Activated CD8-positive, alpha-beta memory T cell treated with anti-CD3 and anti-CD28 coated beads, Interleukin-2, amount 10 ng/mL, durations not matched to agents 7 days and 5 days (primary cell): ENCODE data around the gene PRR35. TPM values are rescaled to one million over a fixed set of nuclear protein-coding genes. Genes with fewer than 3 reads are reported as not detected.

Experiments used
- ATAC-seq: fragments of 150-1000 bp; cut with Tn5 transposase; one replicate; pipeline ENCODE4 v1.10.0; 2021; ENCODE audit warnings: moderate library complexity
- CTCF ChIA-PET: fragments of 350-600 bp; sonication (Branson Sonifier 250); formaldehyde crosslinking; loops from one replicate; lab custom pipeline; 2021; ENCODE audit warnings: antibody characterized with exemption; lab: Charles Lee
- DNase-seq: peaks from one replicate; pipeline ENCODE4 v3.0.0-alpha.2; 2020
- H3K27ac Mint-ChIP-seq: one replicate; pipeline ENCODE4 v1.8.0; 2021; ENCODE audit warnings: mild to moderate bottlenecking, mixed read lengths
- H3K27me3 Mint-ChIP-seq: one replicate; pipeline ENCODE4 v1.8.0; 2021; ENCODE audit warnings: mixed read lengths
- H3K36me3 Mint-ChIP-seq: one replicate; pipeline ENCODE4 v1.8.0; 2021; ENCODE audit warnings: mild to moderate bottlenecking, mixed read lengths
- H3K4me1 Mint-ChIP-seq: one replicate; pipeline ENCODE4 v1.8.0; 2021; ENCODE audit warnings: mixed read lengths
- H3K4me3 Mint-ChIP-seq: one replicate; pipeline ENCODE4 v1.8.0; 2021; ENCODE audit warnings: mild to moderate bottlenecking, moderate library complexity, mixed read lengths
- H3K9me3 Mint-ChIP-seq: one replicate; pipeline ENCODE4 v1.8.0; 2022; ENCODE audit warnings: low read depth, mixed read lengths
- total RNA-seq, 2 experiments: library from RNA; stranded (reverse); gene quantifications; one replicate each; pipeline ENCODE4 v1.2.3, GENCODE V29; 2021

PRR35 gene
- total RNA-seq, 2 experiments from 2014 or later, result not detected

GRCh38 chr16:533391-534123, 26.6 kb upstream of the PRR35 start:
- CTCF ChIA-PET, result no interaction called here
- DNase-seq (no peak), ATAC-seq (no peak)
- Mint-ChIP-seq H3K4me1 (peaks cover 18% of the 10 kb centered on the region), H3K27me3 (no peaks in the 10 kb centered on the region), H3K4me3 (no peak overlapping the region), H3K27ac (no peak overlapping the region), H3K36me3 (peaks cover 6% of the 10 kb centered on the region), H3K9me3 (no peaks in the 10 kb centered on the region)

GRCh38 chr16:534135-534534, 26.1 kb upstream of the PRR35 start:
- Mint-ChIP-seq H3K4me3 (no peak overlapping the region), H3K9me3 (no peaks in the 10 kb centered on the region), H3K27ac (no peak overlapping the region), H3K36me3 (peaks cover 9% of the 10 kb centered on the region), H3K4me1 (peaks cover 16% of the 10 kb centered on the region), H3K27me3 (no peaks in the 10 kb centered on the region)
- CTCF ChIA-PET, result no interaction called here
- ATAC-seq (no peak), DNase-seq (no peak)

- Mint-ChIP-seq H3K4me1 (peaks cover 8% of the 10 kb centered on the region), H3K4me3 (no peak overlapping the region), H3K36me3 (peaks cover 10% of the 10 kb centered on the region), H3K27ac (no peak overlapping the region), H3K9me3 (no peaks in the 10 kb centered on the region), H3K27me3 (no peaks in the 10 kb centered on the region)
- CTCF ChIA-PET, result no interaction called here
- no peak for DNase-seq
- ATAC-seq, result no peak
These were observed 25.2 kb upstream of the PRR35 start for GRCh38 chr16:534856-535445.

GRCh38 chr16:535446-536405, 24.5 kb upstream of the PRR35 start:
- Mint-ChIP-seq H3K27me3 (no peaks in the 10 kb centered on the region), H3K27ac (no peak overlapping the region), H3K4me1 (peaks cover 2% of the 10 kb centered on the region), H3K4me3 (no peak overlapping the region), H3K9me3 (no peaks in the 10 kb centered on the region), H3K36me3 (peaks cover 10% of the 10 kb centered on the region)
- ATAC-seq (peak; percentile 31), DNase-seq (no peak)
- CTCF ChIA-PET, result no interaction called here

GRCh38 chr16:536746-537145, 23.4 kb upstream of the PRR35 start:
- ATAC-seq, result no peak
- CTCF ChIA-PET, result no interaction called here
- H3K4me3 Mint-ChIP-seq, result no peak overlapping the region

GRCh38 chr16:537415-538335, 22.5 kb upstream of the PRR35 start:
- Mint-ChIP-seq H3K27me3 (no peaks in the 10 kb centered on the region), H3K4me1 (peaks cover 5% of the 10 kb centered on the region), H3K9me3 (no peaks in the 10 kb centered on the region), H3K36me3 (peaks cover 16% of the 10 kb centered on the region), H3K4me3 (no peak overlapping the region), H3K27ac (no peak overlapping the region)
- no peak for ATAC-seq
- CTCF ChIA-PET, result no interaction called here
- DNase-seq, result no peak

More at GRCh38 chr16:536746-537145, 23.4 kb upstream of the PRR35 start:
- peaks cover 12% of the 10 kb centered on the region for H3K36me3 Mint-ChIP-seq
- no peaks in the 10 kb centered on the region for H3K27me3 Mint-ChIP-seq
- no peak overlapping the region for H3K27ac Mint-ChIP-seq
- H3K4me1 Mint-ChIP-seq, result peaks cover 2% of the 10 kb centered on the region
- H3K9me3 Mint-ChIP-seq, result no peaks in the 10 kb centered on the region
- no peak for DNase-seq

GRCh38 chr16:539901-540530, 20.2 kb upstream of the PRR35 start:
- peaks cover 16% of the 10 kb centered on the region for H3K36me3 Mint-ChIP-seq

GRCh38 chr16:540645-541340, 19.4 kb upstream of the PRR35 start:
- Mint-ChIP-seq H3K36me3 (peaks cover 16% of the 10 kb centered on the region), H3K9me3 (no peaks in the 10 kb centered on the region), H3K4me1 (peaks cover 5% of the 10 kb centered on the region), H3K4me3 (no peak overlapping the region), H3K27ac (no peak overlapping the region), H3K27me3 (no peaks in the 10 kb centered on the region)
- ATAC-seq (no peak), DNase-seq (no peak)
- CTCF ChIA-PET, result no interaction called here

More at GRCh38 chr16:539901-540530, 20.2 kb upstream of the PRR35 start:
- H3K9me3 Mint-ChIP-seq, result no peaks in the 10 kb centered on the region
- no peak overlapping the region for H3K27ac Mint-ChIP-seq
- CTCF ChIA-PET, result no interaction called here
- no peak overlapping the region for H3K4me3 Mint-ChIP-seq
- no peaks in the 10 kb centered on the region for H3K27me3 Mint-ChIP-seq
- ATAC-seq, result no peak
- DNase-seq, result no peak
- peaks cover 5% of the 10 kb centered on the region for H3K4me1 Mint-ChIP-seq

GRCh38 chr16:543301-544164, 16.7 kb upstream of the PRR35 start:
- ATAC-seq, result no peak
- H3K4me3 Mint-ChIP-seq, result no peak overlapping the region
- no peak overlapping the region for H3K27ac Mint-ChIP-seq
- peaks cover 10% of the 10 kb centered on the region for H3K36me3 Mint-ChIP-seq
- no peaks in the 10 kb centered on the region for H3K27me3 Mint-ChIP-seq
- peaks cover 8% of the 10 kb centered on the region for H3K4me1 Mint-ChIP-seq
- DNase-seq, result no peak
- no peaks in the 10 kb centered on the region for H3K9me3 Mint-ChIP-seq
- CTCF ChIA-PET, result no interaction called here

GRCh38 chr16:544517-544916, 15.7 kb upstream of the PRR35 start:
- Mint-ChIP-seq H3K4me1 (peaks cover 8% of the 10 kb centered on the region), H3K4me3 (no peak overlapping the region), H3K36me3 (peaks cover 8% of the 10 kb centered on the region), H3K9me3 (no peaks in the 10 kb centered on the region), H3K27ac (no peak overlapping the region), H3K27me3 (no peaks in the 10 kb centered on the region)
- DNase-seq (no peak), ATAC-seq (no peak)
- CTCF ChIA-PET, result no interaction called here

- Mint-ChIP-seq H3K27me3 (no peaks in the 10 kb centered on the region), H3K27ac (no peak overlapping the region), H3K9me3 (no peaks in the 10 kb centered on the region), H3K36me3 (peaks cover 3% of the 10 kb centered on the region), H3K4me3 (no peak overlapping the region), H3K4me1 (peaks cover 5% of the 10 kb centered on the region)
- peak; percentile 59 for DNase-seq
- CTCF ChIA-PET, result no interaction called here
- ATAC-seq, result peak; percentile 62
These were observed 13.1 kb upstream of the PRR35 start for GRCh38 chr16:546909-547770.
